IPS-15b (cell line): ENCODE measurements around the gene FBXW11.
"Not testable (repeated sequence)": the region's sequence is repeated elsewhere in the genome, so short reads cannot be mapped to it uniquely, and the experiment has no call there.

Experiments
- H3K27me3 ChIP-seq: one replicate; pipeline ENCODE4 v1.6.1; 2013; ENCODE audit warnings: low read length; ENCODE audit not compliant: control insufficient read depth, insufficient read depth
- H3K36me3 ChIP-seq: one replicate; pipeline ENCODE4 v1.6.1; 2013; ENCODE audit warnings: low read length; ENCODE audit not compliant: control insufficient read depth, insufficient read depth
- H3K4me1 ChIP-seq: one replicate; pipeline ENCODE4 v1.6.1; 2013; ENCODE audit warnings: mild to moderate bottlenecking, low read length; ENCODE audit not compliant: control insufficient read depth, insufficient read depth
- H3K4me3 ChIP-seq: one replicate; pipeline ENCODE4 v1.5.1; 2013; ENCODE audit warnings: low read depth, low read length
- H3K9ac ChIP-seq: one replicate; pipeline ENCODE4 v1.6.1; 2013; ENCODE audit warnings: low read depth, mild to moderate bottlenecking, low read length
- H3K9me3 ChIP-seq: one replicate; pipeline ENCODE4 v1.6.1; 2013; ENCODE audit warnings: mild to moderate bottlenecking, low read length; ENCODE audit not compliant: control insufficient read depth, insufficient read depth

Gene FBXW11

GRCh38 chr5:171899792-171900191, 106.6 kb downstream of the FBXW11 start:
- Histone ChIP-seq H3K9me3 (no peaks in the 10 kb centered on the region), H3K4me3 (no peak overlapping the region), H3K36me3 (no peaks in the 10 kb centered on the region), H3K4me1 (no peaks in the 10 kb centered on the region), H3K9ac (no peak overlapping the region), H3K27me3 (no peaks in the 10 kb centered on the region)

GRCh38 chr5:171898879-171899278, 107.6 kb downstream of the FBXW11 start:
- no peaks in the 10 kb centered on the region for H3K4me1 ChIP-seq
- H3K9ac ChIP-seq = no peak overlapping the region
- no peaks in the 10 kb centered on the region for H3K9me3 ChIP-seq
- no peaks in the 10 kb centered on the region for H3K27me3 ChIP-seq
- H3K4me3 ChIP-seq = no peak overlapping the region
- H3K36me3 ChIP-seq = no peaks in the 10 kb centered on the region

GRCh38 chr5:171898386-171898785, 108.1 kb downstream of the FBXW11 start:
- H3K36me3 ChIP-seq = no peaks in the 10 kb centered on the region
- H3K9me3 ChIP-seq = no peaks in the 10 kb centered on the region
- no peaks in the 10 kb centered on the region for H3K27me3 ChIP-seq
- H3K9ac ChIP-seq = no peak overlapping the region
- H3K4me3 ChIP-seq = no peak overlapping the region
- H3K4me1 ChIP-seq = no peaks in the 10 kb centered on the region

GRCh38 chr5:171897231-171897630, 109.2 kb downstream of the FBXW11 start:
- Histone ChIP-seq H3K4me1 (no peaks in the 10 kb centered on the region), H3K9ac (no peak overlapping the region), H3K4me3 (no peak overlapping the region), H3K9me3 (no peaks in the 10 kb centered on the region), H3K36me3 (no peaks in the 10 kb centered on the region), H3K27me3 (no peaks in the 10 kb centered on the region)

DNA sequence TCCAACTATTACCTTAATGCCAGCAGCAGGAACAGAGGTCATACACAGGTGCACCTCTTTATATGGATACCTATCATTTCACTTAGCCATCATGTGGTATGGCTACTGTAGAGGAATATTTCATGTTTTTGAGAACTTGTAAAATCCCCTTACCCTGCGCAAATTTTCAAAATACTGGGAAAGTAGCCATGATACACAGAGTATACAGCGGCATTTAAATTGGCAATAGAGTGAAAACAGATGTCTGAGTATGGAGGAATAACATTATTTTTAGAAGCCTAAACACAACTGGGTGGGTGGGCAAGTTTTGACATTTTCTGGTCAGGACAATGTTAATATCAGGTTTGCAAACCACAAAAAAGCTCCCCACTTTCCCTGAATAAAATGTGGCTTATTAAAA, 111.4 kb downstream of the FBXW11 start:
- H3K9me3 ChIP-seq = no peaks in the 10 kb centered on the region
- H3K36me3 ChIP-seq = no peaks in the 10 kb centered on the region
- no peak overlapping the region for H3K4me3 ChIP-seq
- no peaks in the 10 kb centered on the region for H3K27me3 ChIP-seq
- no peak overlapping the region for H3K9ac ChIP-seq
- no peaks in the 10 kb centered on the region for H3K4me1 ChIP-seq

- Histone ChIP-seq H3K9me3 (no peaks in the 10 kb centered on the region), H3K4me3 (no peak overlapping the region), H3K36me3 (no peaks in the 10 kb centered on the region), H3K27me3 (no peaks in the 10 kb centered on the region), H3K4me1 (no peaks in the 10 kb centered on the region), H3K9ac (no peak overlapping the region)
Measured at GRCh38 chr5:171893290-171893886, 113.0 kb downstream of the FBXW11 start.

DNA sequence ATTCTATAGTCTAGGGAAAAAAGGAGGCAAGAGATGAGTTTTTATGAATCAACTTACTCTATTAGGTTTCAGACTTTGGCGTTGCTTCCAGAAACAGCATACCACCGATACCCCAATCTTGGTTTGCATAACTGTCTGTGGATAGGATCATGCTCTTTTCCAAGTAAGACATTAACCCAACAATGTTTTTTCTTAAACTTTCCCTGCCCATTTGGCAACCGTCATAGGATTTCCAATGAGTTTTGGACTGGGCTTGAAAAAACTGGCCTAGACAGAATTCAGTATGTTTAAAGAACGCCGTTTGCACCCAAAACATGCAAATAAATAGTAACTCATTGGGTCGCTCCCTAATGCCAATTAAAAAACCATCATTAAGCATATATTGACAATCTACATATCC, 114.8 kb downstream of the FBXW11 start:
- no peaks in the 10 kb centered on the region for H3K36me3 ChIP-seq
- no peak overlapping the region for H3K4me3 ChIP-seq
- H3K27me3 ChIP-seq = no peaks in the 10 kb centered on the region
- no peaks in the 10 kb centered on the region for H3K4me1 ChIP-seq
- H3K9ac ChIP-seq = no peak overlapping the region
- no peaks in the 10 kb centered on the region for H3K9me3 ChIP-seq

DNA sequence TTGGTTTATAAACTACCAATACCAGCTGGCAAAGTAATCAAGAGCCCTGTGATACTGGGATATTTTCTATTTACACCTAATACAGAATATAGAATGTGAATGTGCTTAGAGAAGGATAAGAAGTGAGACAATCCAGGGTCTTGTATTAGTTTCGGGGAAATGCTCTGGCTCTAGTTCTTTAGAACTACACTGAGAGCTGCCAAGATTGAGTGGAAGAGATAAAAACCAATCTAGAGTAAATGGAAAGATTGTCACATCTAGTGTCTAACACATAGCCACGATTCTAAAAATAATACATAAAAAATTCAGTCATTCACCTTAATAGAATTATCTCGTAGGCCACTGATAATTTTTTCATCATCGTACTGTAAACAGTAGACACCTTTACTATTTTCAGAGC, 115.3 kb downstream of the FBXW11 start:
- Histone ChIP-seq H3K9ac (no peak overlapping the region), H3K27me3 (no peaks in the 10 kb centered on the region), H3K9me3 (no peaks in the 10 kb centered on the region), H3K4me1 (no peaks in the 10 kb centered on the region), H3K4me3 (no peak overlapping the region), H3K36me3 (no peaks in the 10 kb centered on the region)

GRCh38 chr5:171888051-171888481, 118.4 kb downstream of the FBXW11 start:
- Histone ChIP-seq H3K36me3 (no peaks in the 10 kb centered on the region), H3K9me3 (no peaks in the 10 kb centered on the region), H3K27me3 (no peaks in the 10 kb centered on the region)

DNA sequence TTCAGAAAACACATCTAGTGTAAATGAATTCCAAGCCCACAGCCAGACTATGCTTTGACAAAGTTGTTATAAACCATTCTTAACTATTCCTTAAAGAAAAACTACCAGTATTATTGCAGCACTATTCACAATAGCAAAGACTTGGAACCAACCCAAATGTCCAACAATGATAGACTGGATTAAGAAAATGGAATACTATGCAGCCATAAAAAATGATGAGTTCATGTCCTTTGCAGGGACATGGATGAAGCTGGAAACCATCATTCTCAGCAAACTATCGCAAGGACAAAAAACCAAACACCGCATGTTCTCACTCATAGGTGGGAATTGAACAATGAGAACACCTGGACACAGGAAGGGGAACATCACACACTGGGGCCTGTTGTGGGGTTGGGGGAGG, 120.4 kb downstream of the FBXW11 start:
- H3K27me3 ChIP-seq, H3K9me3 ChIP-seq, H3K9ac ChIP-seq, H3K4me1 ChIP-seq, H3K4me3 ChIP-seq, H3K36me3 ChIP-seq: not testable (repeated sequence)

More at GRCh38 chr5:171888051-171888481, 118.4 kb downstream of the FBXW11 start:
- no peaks in the 10 kb centered on the region for H3K4me1 ChIP-seq
- no peak overlapping the region for H3K4me3 ChIP-seq
- H3K9ac ChIP-seq = no peak overlapping the region

DNA sequence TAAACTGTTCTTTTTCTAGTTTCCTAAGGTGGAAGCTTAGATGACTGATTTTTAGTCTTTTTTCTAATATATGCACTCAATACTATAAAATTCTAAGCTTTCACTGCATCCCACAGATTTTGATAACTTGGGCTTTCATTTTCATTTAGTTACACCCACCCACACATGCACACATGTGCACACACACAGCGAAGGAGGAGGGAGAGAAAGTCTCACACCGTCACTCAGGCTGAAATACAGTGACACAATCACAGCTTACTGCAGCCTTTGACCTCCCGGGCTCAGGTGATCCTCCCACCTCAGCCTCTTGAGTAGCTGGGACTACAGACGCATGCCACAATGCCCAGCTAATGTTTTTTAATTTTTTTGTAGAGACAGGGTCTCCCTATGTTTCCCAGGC, 124.3 kb downstream of the FBXW11 start:
- Histone ChIP-seq H3K27me3 (no peaks in the 10 kb centered on the region), H3K4me3 (no peak overlapping the region), H3K36me3 (no peaks in the 10 kb centered on the region), H3K4me1 (no peaks in the 10 kb centered on the region), H3K9ac (no peak overlapping the region), H3K9me3 (no peaks in the 10 kb centered on the region)

DNA sequence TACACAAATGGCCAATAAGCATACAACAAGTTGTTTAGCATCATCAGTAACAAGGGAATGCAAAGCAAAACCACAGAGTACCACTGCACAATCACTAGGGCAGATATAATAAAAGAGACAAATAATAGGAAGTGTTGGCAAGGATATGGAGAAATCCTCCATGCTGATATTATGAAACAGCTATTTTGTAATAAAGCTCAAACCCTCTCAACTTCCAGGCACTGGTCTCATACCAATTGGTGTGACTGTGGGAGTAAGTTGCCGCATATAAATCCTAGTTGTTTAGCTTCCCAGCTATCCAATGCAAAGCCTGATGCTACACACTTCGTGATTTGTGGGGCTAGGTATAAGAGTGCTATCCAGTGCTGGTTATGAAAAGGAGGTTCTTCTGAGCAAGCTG, 132.2 kb downstream of the FBXW11 start:
- no peaks in the 10 kb centered on the region for H3K9me3 ChIP-seq
- no peak overlapping the region for H3K9ac ChIP-seq
- H3K36me3 ChIP-seq = peaks cover 20% of the 10 kb centered on the region
- H3K4me1 ChIP-seq = no peaks in the 10 kb centered on the region
- H3K27me3 ChIP-seq = no peaks in the 10 kb centered on the region
- H3K4me3 ChIP-seq = no peak overlapping the region
